ENCODE data around the gene YY1. TPM values are rescaled to one million over a fixed set of nuclear protein-coding genes. Genes with fewer than 3 reads are reported as not detected.

YY1 gene
- total and polyA plus RNA-seq, 2 of the 8 experiments (the other 6 are each of a cell fraction or from before 2014, with no cell fraction given), result 26.4 to 106 TPM

DNA sequence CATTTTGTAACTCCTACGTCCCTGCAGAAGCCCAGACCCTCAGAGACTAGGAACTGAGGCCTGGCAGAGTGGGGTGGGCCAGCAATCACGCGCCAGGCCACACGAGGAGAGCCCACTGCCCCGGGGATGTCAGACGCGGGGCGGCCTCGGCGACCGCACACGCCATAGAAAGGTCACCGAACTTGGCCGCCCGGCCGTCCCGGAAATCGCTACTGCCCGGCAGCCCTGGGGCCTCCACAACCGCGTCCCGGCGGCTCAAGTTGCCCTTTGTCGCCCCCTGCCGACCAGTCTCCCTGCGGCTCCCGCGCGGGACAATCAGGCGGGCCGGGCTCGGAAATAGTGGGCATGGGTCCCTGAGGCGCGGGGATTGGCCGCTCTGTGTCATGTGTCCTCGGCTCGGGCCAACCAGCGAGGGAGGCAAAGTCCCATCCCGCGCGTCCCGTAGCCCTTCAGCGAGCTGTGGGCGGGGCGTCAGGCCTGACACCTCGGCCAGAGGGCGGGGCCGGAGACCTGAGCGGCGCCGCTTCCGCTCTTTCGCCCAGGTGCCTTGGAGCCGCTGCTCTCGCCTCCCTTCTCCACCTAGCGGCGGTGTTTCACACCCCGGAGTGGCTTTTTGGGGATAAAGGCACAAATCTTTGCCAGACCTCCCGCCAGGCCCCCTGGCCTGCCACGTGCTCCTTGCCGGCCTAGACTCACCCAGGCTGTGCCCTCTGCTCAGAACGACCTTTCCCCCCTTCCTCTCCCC, 46.1 kb upstream of the YY1 start:
- FAIRE-seq, result no peak
- ChIA-PET POLR2A (ENCODE audit: partially characterized antibody) (interaction anchor here (0.6 to 1.1 kb wide), 4 partner anchors 8 to 44 kb away, joined by 3 to 6 read pairs (median 4); no protein-coding TSS in a partner anchor), CTCF (ENCODE audit: partially characterized antibody) (interaction anchor here (0.6 to 3.8 kb wide), 32 partner anchors 10 to 446 kb away, joined by 3 to 30 read pairs (median 5); partner anchors contain the start of gene DEGS2)
- Histone ChIP-seq H3K27ac (ENCODE audit: low read depth, low read length) (no peak overlapping the region), H2AFZ (ENCODE audit: low read length) (peak overlapping the region; percentile 58), H2AK5ac (ENCODE audit: low read depth, low read length) (no peak overlapping the region), H3K4ac (replicated peaks; ENCODE audit: insufficient read length, low read depth, low read length) (peak overlapping the region; percentile 44), H3K23ac (ENCODE audit: insufficient read length) (no peak overlapping the region), H2BK15ac (ENCODE audit: low read length) (peak overlapping the region; percentile 61; the same call in 1 of the 2 replicates), H3K9me3 (ENCODE audit: insufficient read depth in 2 of 2, low read depth in 1 of 2, low read length in 1 of 2) (no peaks in the 10 kb centered on the region), H2BK5ac (ENCODE audit: low read depth, low read length) (peak overlapping the region; percentile 44; the same call in 1 of the 2 replicates), H3K56ac (replicated peaks; ENCODE audit: insufficient read length, low read depth, low read length) (no peak overlapping the region), H4K91ac (replicated peaks; ENCODE audit: insufficient read length, low read length) (peak overlapping the region; percentile 37), H3K9ac (replicated peaks in 1 of 4; ENCODE audit: extremely low read depth in 1 of 4, low read depth in 3 of 4, low read length in 3 of 4) (peak overlapping the region in 2 of 4 experiments; percentile 42 to 48; a peak in 2 of 7 replicates), H3K14ac (ENCODE audit: insufficient read length) (no peak overlapping the region), H3K4me2 (ENCODE audit: insufficient read depth in 1 of 2, low read depth in 2 of 2, low read length in 2 of 2) (peak overlapping the region in 1 of 2 experiments; percentile 66; a peak in 3 of 4 replicates), H4K20me1 (replicated peaks in 1 of 2; ENCODE audit: control insufficient read depth in 1 of 2, insufficient read depth in 2 of 2, low read length in 2 of 2) (no peaks in the 10 kb centered on the region), H3K23me2 (ENCODE audit: low read depth, low read length) (no peaks in the 10 kb centered on the region), H3K27me3 (replicated peaks in 1 of 4; ENCODE audit: control insufficient read depth in 3 of 4, extremely low read depth in 1 of 4, insufficient read depth in 3 of 4, low read length in 3 of 4) (no peaks in the 10 kb centered on the region), H3K36me3 (ENCODE audit: control insufficient read depth in 2 of 4, insufficient read depth in 4 of 4, low read length in 3 of 4) (no peaks in the 10 kb centered on the region), H3K79me2 (ENCODE audit: control insufficient read depth in 1 of 2, insufficient read depth in 2 of 2, low read length in 2 of 2) (no peaks in the 10 kb centered on the region), H3K79me1 (ENCODE audit: low read depth, low read length) (no peaks in the 10 kb centered on the region), H2BK12ac (ENCODE audit: low read depth, low read length) (peak overlapping the region; percentile 3; the same call in 1 of the 2 replicates), H2BK20ac (ENCODE audit: low read length) (no peak overlapping the region), H4K8ac (ENCODE audit: extremely low read depth, insufficient read depth, low read length) (peak overlapping the region; percentile 84), H3K4me1 (replicated peaks in 1 of 4; ENCODE audit: control insufficient read depth in 3 of 4, insufficient read depth in 4 of 4, low read length in 3 of 4) (peaks cover 4 to 12% (median 8%) of the 10 kb centered on the region in 4 experiments; a peak in 6 of 7 replicates), H3K4me3 (ENCODE audit: extremely low read depth in 1 of 4, insufficient read depth in 2 of 4, low read depth in 3 of 4, low read length in 4 of 4) (peak overlapping the region in 3 of 4 experiments; percentile 29 to 45 (median 42); a peak in 6 of 8 replicates), H2BK120ac (replicated peaks; ENCODE audit: low read depth, low read length) (no peak overlapping the region), H3K18ac (ENCODE audit: extremely low read depth, low read length) (peak overlapping the region; percentile 99), H4K5ac (ENCODE audit: insufficient read length, low read depth, low read length) (peak overlapping the region; percentile 45)
- 4% methylated on average over 47 of the region's 62 CpGs; no CpG with 5 or more reads in 1 of the 2 experiments for whole genome bisulfite sequencing, 2 experiments (ENCODE audit: extremely low coverage in 1 of 2, insufficient coverage in 1 of 2, insufficient read length in 1 of 2, insufficient replicate concordance in 2 of 2, low coverage in 1 of 2, low lambda C conversion rate in 2 of 2, missing lambda C conversion rate in 1 of 2)
- DNase-seq (ENCODE audit: low read depth in 1 of 2, low spot score in 2 of 2), result peak; percentile 98 to 100
- TF ChIP-seq YY1 (IDR thresholded peaks at IDR 0.05; ENCODE audit: low read depth, low read length) (no peak), KDM4A (IDR thresholded peaks at IDR 0.05; ENCODE audit: low read depth, low read length, severe bottlenecking) (peak; percentile 50), RAD21 (IDR thresholded peaks at IDR 0.05 in 1 of 2, conservative IDR thresholded peaks at IDR 0.05 in 1 of 2; ENCODE audit: low read depth in 2 of 2, low read length in 2 of 2) (peak; percentile 61 to 75), CTCF (IDR thresholded peaks at IDR 0.05; ENCODE audit: control extremely low read depth in 1 of 3, insufficient read depth in 1 of 3, low read depth in 1 of 3, low read length in 3 of 3) (peak; percentile 58 to 82 (median 80)), TCF12 (IDR thresholded peaks at IDR 0.05; ENCODE audit: low read depth, low read length) (peak; percentile 81; the same call in 1 of the 2 replicates), TAF1 (IDR thresholded peaks at IDR 0.05; ENCODE audit: low read depth, low read length) (peak; percentile 49), SRF (IDR thresholded peaks at IDR 0.05; ENCODE audit: low read depth, low read length) (0 out of 2 replicates have a peak, but pooled peaks have one; percentile 8), SP1 (IDR thresholded peaks at IDR 0.05; ENCODE audit: low read depth, low read length) (peak; percentile 64; the same call in 1 of the 2 replicates)
